T-helper 2 cell treated with Interferon-gamma antibody and Interleukin-4, amounts not matched to agents 5 μg/mL and 100 μg/mL, for 36 hours (primary cell): ENCODE results near the gene MYNN.
A peak's percentile ranks its signal among the peaks of the same experiment; 100 is the strongest.

ENCODE experiments used
- DNase-seq: peaks from one replicate; pipeline ENCODE4 v3.0.0; 2021; ENCODE audit warnings: low spot score
- H3K27ac Mint-ChIP-seq: one replicate; pipeline ENCODE4 v1.8.0; 2021; ENCODE audit warnings: mild to moderate bottlenecking, mixed read lengths
- H3K27me3 Mint-ChIP-seq: one replicate; pipeline ENCODE4 v1.8.0; 2021; ENCODE audit warnings: low read depth, mixed read lengths
- H3K36me3 Mint-ChIP-seq: one replicate; pipeline ENCODE4 v1.8.0; 2021; ENCODE audit warnings: low read depth, mixed read lengths
- H3K4me1 Mint-ChIP-seq: one replicate; pipeline ENCODE4 v1.8.0; 2021; ENCODE audit warnings: low read depth, mixed read lengths
- H3K4me3 Mint-ChIP-seq: one replicate; pipeline ENCODE4 v1.8.0; 2022; ENCODE audit warnings: mild to moderate bottlenecking, moderate library complexity, mixed read lengths
- H3K9me3 Mint-ChIP-seq: one replicate; pipeline ENCODE4 v1.8.0; 2021; ENCODE audit warnings: mixed read lengths

Gene MYNN

GRCh38 chr3:169792359-169792758 lies 19.2 kb downstream of the MYNN start:
- Mint-ChIP-seq H3K36me3 (peaks cover 31% of the 10 kb centered on the region), H3K27me3 (no peaks in the 10 kb centered on the region), H3K27ac (no peak overlapping the region), H3K4me1 (peaks cover 15% of the 10 kb centered on the region), H3K9me3 (no peaks in the 10 kb centered on the region), H3K4me3 (no peak overlapping the region)
- DNase-seq, result no peak

- Mint-ChIP-seq H3K4me3 (no peak overlapping the region), H3K9me3 (no peaks in the 10 kb centered on the region), H3K27ac (no peak overlapping the region), H3K27me3 (no peaks in the 10 kb centered on the region), H3K36me3 (peaks cover 17% of the 10 kb centered on the region), H3K4me1 (peaks cover 15% of the 10 kb centered on the region)
- no peak for DNase-seq
Measured at GRCh38 chr3:169804681-169805080, 31.5 kb downstream of the MYNN start.

- no peaks in the 10 kb centered on the region for H3K9me3 Mint-ChIP-seq
- DNase-seq, result no peak
- peaks cover 7% of the 10 kb centered on the region for H3K36me3 Mint-ChIP-seq
- peaks cover 33% of the 10 kb centered on the region for H3K4me1 Mint-ChIP-seq
- H3K27ac Mint-ChIP-seq, result peak overlapping the region; percentile 46
- no peaks in the 10 kb centered on the region for H3K27me3 Mint-ChIP-seq
- H3K4me3 Mint-ChIP-seq, result peak overlapping the region; percentile 41
Measured at GRCh38 chr3:169809230-169809795, 36.1 kb downstream of the MYNN start.

- peaks cover 11% of the 10 kb centered on the region for H3K27me3 Mint-ChIP-seq
- DNase-seq, result no peak
- H3K27ac Mint-ChIP-seq, result peak overlapping the region; percentile 82
- H3K4me3 Mint-ChIP-seq, result peak overlapping the region; percentile 85
- H3K36me3 Mint-ChIP-seq, result peaks cover 12% of the 10 kb centered on the region
- peaks cover 33% of the 10 kb centered on the region for H3K4me1 Mint-ChIP-seq
- peaks cover 20% of the 10 kb centered on the region for H3K9me3 Mint-ChIP-seq
Measured at GRCh38 chr3:169811631-169812331, 38.6 kb downstream of the MYNN start.

GRCh38 chr3:169812332-169813235 lies 39.4 kb downstream of the MYNN start, which contains the start of the genes LRRC34 and LRRIQ4:
TSS of gene LRRC34 (minus strand) at chr3:169812904. CDS start at chr3:169812548, 356 bp downstream.
TSS of gene LRRIQ4 (plus strand) at chr3:169812870. CDS start at chr3:169821922, 9,052 bp downstream.
- Mint-ChIP-seq H3K36me3 (peaks cover 12% of the 10 kb centered on the region), H3K9me3 (peaks cover 28% of the 10 kb centered on the region), H3K4me3 (peak within 1 kb of the TSS; percentile 85), H3K27me3 (peaks cover 18% of the 10 kb centered on the region), H3K27ac (peak within 1 kb of the TSS; percentile 82), H3K4me1 (peaks cover 33% of the 10 kb centered on the region)
- peak; percentile 79 for DNase-seq

GRCh38 chr3:169813278-169813677 lies 40.1 kb downstream of the MYNN start:
- DNase-seq, result no peak
- peaks cover 28% of the 10 kb centered on the region for H3K9me3 Mint-ChIP-seq
- H3K4me3 Mint-ChIP-seq, result peak overlapping the region; percentile 85
- H3K36me3 Mint-ChIP-seq, result peaks cover 11% of the 10 kb centered on the region
- peak overlapping the region; percentile 82 for H3K27ac Mint-ChIP-seq
- peaks cover 25% of the 10 kb centered on the region for H3K27me3 Mint-ChIP-seq
- H3K4me1 Mint-ChIP-seq, result peaks cover 32% of the 10 kb centered on the region

GRCh38 chr3:169813757-169814517 lies 40.7 kb downstream of the MYNN start:
- Mint-ChIP-seq H3K9me3 (peaks cover 28% of the 10 kb centered on the region), H3K27ac (peak overlapping the region; percentile 82), H3K36me3 (peaks cover 10% of the 10 kb centered on the region), H3K4me3 (peak overlapping the region; percentile 85), H3K4me1 (peaks cover 27% of the 10 kb centered on the region), H3K27me3 (peaks cover 26% of the 10 kb centered on the region)
- peak; percentile 79 for DNase-seq

GRCh38 chr3:169815590-169816150 lies 42.5 kb downstream of the MYNN start:
- Mint-ChIP-seq H3K4me1 (peaks cover 21% of the 10 kb centered on the region), H3K27ac (no peak overlapping the region), H3K4me3 (no peak overlapping the region), H3K36me3 (peaks cover 10% of the 10 kb centered on the region), H3K27me3 (peaks cover 35% of the 10 kb centered on the region), H3K9me3 (peaks cover 28% of the 10 kb centered on the region)
- DNase-seq, result no peak

GRCh38 chr3:169818316-169818715 lies 45.1 kb downstream of the MYNN start:
- no peak overlapping the region for H3K27ac Mint-ChIP-seq
- H3K9me3 Mint-ChIP-seq, result peaks cover 28% of the 10 kb centered on the region
- peaks cover 38% of the 10 kb centered on the region for H3K27me3 Mint-ChIP-seq
- no peak for DNase-seq
- no peak overlapping the region for H3K4me3 Mint-ChIP-seq
- peaks cover 8% of the 10 kb centered on the region for H3K4me1 Mint-ChIP-seq
- H3K36me3 Mint-ChIP-seq, result peaks cover 10% of the 10 kb centered on the region

GRCh38 chr3:169822091-169822490 lies 48.9 kb downstream of the MYNN start:
- Mint-ChIP-seq H3K27me3 (peaks cover 31% of the 10 kb centered on the region), H3K36me3 (no peaks in the 10 kb centered on the region), H3K27ac (no peak overlapping the region), H3K4me3 (no peak overlapping the region), H3K9me3 (peaks cover 4% of the 10 kb centered on the region), H3K4me1 (no peaks in the 10 kb centered on the region)
- DNase-seq, result no peak

GRCh38 chr3:169822540-169822939 lies 49.3 kb downstream of the MYNN start:
- Mint-ChIP-seq H3K36me3 (no peaks in the 10 kb centered on the region), H3K4me3 (no peak overlapping the region), H3K9me3 (no peaks in the 10 kb centered on the region), H3K27ac (no peak overlapping the region), H3K4me1 (no peaks in the 10 kb centered on the region), H3K27me3 (peaks cover 26% of the 10 kb centered on the region)
- DNase-seq, result no peak

GRCh38 chr3:169822983-169823382 lies 49.8 kb downstream of the MYNN start:
- no peak overlapping the region for H3K27ac Mint-ChIP-seq
- H3K27me3 Mint-ChIP-seq, result peaks cover 22% of the 10 kb centered on the region
- no peak overlapping the region for H3K4me3 Mint-ChIP-seq
- DNase-seq, result no peak
- H3K36me3 Mint-ChIP-seq, result no peaks in the 10 kb centered on the region
- no peaks in the 10 kb centered on the region for H3K4me1 Mint-ChIP-seq
- H3K9me3 Mint-ChIP-seq, result no peaks in the 10 kb centered on the region

GRCh38 chr3:169825316-169825715 lies 52.1 kb downstream of the MYNN start:
- no peaks in the 10 kb centered on the region for H3K36me3 Mint-ChIP-seq
- H3K27ac Mint-ChIP-seq, result no peak overlapping the region
- peaks cover 2% of the 10 kb centered on the region for H3K4me1 Mint-ChIP-seq
- H3K9me3 Mint-ChIP-seq, result no peaks in the 10 kb centered on the region
- H3K4me3 Mint-ChIP-seq, result no peak overlapping the region
- no peak for DNase-seq
- H3K27me3 Mint-ChIP-seq, result peaks cover 9% of the 10 kb centered on the region
